Gastrocnemius medialis (tissue), 4 donors: ENCODE results near the gene NAGA.

ENCODE experiments used
- POLR2A ChIP-seq, 2 donors: fragments of 450-650 bp; IDR thresholded peaks; one replicate each; pipeline ENCODE4 v1.6.1; 2017; ENCODE audit warnings: antibody characterized with exemption in 2 of 2, mild to moderate bottlenecking in 2 of 2, moderate library complexity in 2 of 2
- TF ChIP-seq, protein P1 (sequence below), 5 experiments: fragments of 450-650 bp in 3 of 5; fragments of 200-600 bp in 2 of 5; sonication (generic) in 2 of 5; IDR thresholded peaks in 4 of 5; conservative IDR thresholded peaks in 1 of 5; 1 replicate in 4 of 5; 2 replicates in 1 of 5; pipeline ENCODE4 v1.5.1; 2016 to 2019; ENCODE audit warnings: antibody characterized with exemption in 5 of 5, mild to moderate bottlenecking in 3 of 5, moderate library complexity in 3 of 5

DNA sequence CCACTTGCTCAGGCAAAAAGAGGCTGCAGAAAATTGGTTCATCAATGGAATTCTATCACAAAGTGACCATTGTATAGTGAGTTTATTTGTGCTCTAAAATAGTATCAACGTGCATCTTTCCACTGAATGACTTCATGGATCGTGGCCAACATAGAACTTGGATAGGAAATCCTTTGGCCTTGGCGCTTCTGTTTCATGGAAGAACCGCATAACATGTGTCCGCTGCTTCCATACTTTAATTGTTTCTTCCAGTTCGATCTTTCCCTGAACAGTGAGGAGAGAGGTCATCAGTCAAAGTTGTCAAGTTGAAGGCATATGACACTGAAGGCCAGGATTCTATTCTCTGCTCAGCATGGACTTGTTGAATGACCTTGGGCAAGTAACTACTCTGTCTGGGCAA, 15.4 kb upstream of the NAGA start:
- TF ChIP-seq, protein P1, sequence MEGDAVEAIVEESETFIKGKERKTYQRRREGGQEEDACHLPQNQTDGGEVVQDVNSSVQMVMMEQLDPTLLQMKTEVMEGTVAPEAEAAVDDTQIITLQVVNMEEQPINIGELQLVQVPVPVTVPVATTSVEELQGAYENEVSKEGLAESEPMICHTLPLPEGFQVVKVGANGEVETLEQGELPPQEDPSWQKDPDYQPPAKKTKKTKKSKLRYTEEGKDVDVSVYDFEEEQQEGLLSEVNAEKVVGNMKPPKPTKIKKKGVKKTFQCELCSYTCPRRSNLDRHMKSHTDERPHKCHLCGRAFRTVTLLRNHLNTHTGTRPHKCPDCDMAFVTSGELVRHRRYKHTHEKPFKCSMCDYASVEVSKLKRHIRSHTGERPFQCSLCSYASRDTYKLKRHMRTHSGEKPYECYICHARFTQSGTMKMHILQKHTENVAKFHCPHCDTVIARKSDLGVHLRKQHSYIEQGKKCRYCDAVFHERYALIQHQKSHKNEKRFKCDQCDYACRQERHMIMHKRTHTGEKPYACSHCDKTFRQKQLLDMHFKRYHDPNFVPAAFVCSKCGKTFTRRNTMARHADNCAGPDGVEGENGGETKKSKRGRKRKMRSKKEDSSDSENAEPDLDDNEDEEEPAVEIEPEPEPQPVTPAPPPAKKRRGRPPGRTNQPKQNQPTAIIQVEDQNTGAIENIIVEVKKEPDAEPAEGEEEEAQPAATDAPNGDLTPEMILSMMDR (IDR thresholded peaks at IDR 0.05 in 4 of 5, conservative IDR thresholded peaks at IDR 0.05 in 1 of 5) = no peak
- no peak for TF ChIP-seq POLR2A (IDR thresholded peaks at IDR 0.05)
